ENCODE results near the gene CAMKV. TPM values are rescaled to one million over a fixed set of nuclear protein-coding genes. Genes with fewer than 3 reads are reported as not detected.

Gene CAMKV
- total RNA-seq, 1 experiment from 2014 or later = 3.2 TPM

DNA sequence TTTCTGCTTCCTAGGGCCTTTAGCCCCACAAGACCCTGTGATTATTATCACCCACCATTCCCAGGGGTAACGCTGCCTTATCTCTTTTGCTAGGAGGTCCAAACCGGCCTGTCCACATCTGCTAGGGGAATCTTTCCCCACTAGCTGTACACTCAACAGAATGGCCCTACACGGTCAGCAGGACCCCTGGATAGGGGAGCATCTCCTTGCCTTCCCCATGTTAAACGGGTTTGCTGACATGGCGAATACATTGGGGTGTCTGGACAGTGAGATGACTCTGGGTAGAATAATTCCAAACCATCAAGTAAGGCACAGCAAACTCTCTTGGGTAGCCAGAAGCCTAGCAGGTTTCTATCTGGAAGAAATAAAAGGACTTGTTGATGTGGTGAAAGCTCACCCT is 14.0 kb downstream of the CAMKV start:
- Histone ChIP-seq H3K4me3 (ENCODE audit: low read length) (peak overlapping the region; percentile 85), H3K9me2 (replicated peaks; ENCODE audit: insufficient read depth, low read length) (no peaks in the 10 kb centered on the region), H3K36me3 (ENCODE audit: insufficient read depth, low read length) (no peaks in the 10 kb centered on the region), H3K79me2 (ENCODE audit: low read length) (peaks cover 39% of the 10 kb centered on the region), H3K27me3 (ENCODE audit: low read length) (no peaks in the 10 kb centered on the region), H3K9ac (ENCODE audit: low read length) (peak overlapping the region; percentile 83), H3K4me2 (ENCODE audit: low read depth, low read length, poor library complexity, severe bottlenecking) (peak overlapping the region; percentile 99), H4K20me1 (ENCODE audit: insufficient read depth, low read depth, low read length) (no peaks in the 10 kb centered on the region), H2AFZ (ENCODE audit: low read length) (no peak overlapping the region), H3K4me1 (ENCODE audit: low read length) (peaks cover 29% of the 10 kb centered on the region), H3K27ac (ENCODE audit: low read length) (no peak overlapping the region; the same call in 1 of the 2 replicates), H3K9me3 (ENCODE audit: low read length) (no peaks in the 10 kb centered on the region)
- DNase-seq = no peak

DNA sequence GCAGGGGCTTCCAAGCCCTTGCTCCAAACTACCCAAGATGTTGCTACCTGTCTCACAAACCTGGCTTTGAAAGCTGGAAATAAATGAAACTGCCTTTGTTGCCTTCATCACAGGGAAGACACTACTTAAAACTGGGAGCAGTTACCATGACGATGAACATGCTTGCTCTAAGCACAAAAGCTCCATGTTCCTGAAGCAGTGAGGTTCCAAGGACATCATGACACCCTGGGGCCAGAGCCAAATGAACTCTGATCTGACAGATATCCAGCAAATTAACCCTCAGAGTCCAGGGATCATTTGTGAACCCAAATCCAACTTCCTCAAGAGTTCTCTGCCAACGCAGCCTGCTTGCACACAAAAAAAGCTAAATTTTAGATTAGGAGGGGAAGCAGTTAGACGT is 24.0 kb downstream of the CAMKV start:
- no peaks in the 10 kb centered on the region for H4K20me1 ChIP-seq (ENCODE audit: insufficient read depth, low read depth, low read length)
- no peak overlapping the region for H2AFZ ChIP-seq (ENCODE audit: low read length)
- H3K4me2 ChIP-seq (ENCODE audit: low read depth, low read length, poor library complexity, severe bottlenecking) = no peak overlapping the region
- peaks cover 4% of the 10 kb centered on the region for H3K4me1 ChIP-seq (ENCODE audit: low read length)
- no peak overlapping the region for H3K9ac ChIP-seq (ENCODE audit: low read length)
- peaks cover 3% of the 10 kb centered on the region; the same call in 1 of the 2 replicates for H3K79me2 ChIP-seq (ENCODE audit: low read length)
- no peak for DNase-seq
- H3K27ac ChIP-seq (ENCODE audit: low read length) = no peak overlapping the region
- no peak overlapping the region for H3K4me3 ChIP-seq (ENCODE audit: low read length)
- H3K27me3 ChIP-seq (ENCODE audit: low read length) = no peaks in the 10 kb centered on the region
- H3K9me2 ChIP-seq (replicated peaks; ENCODE audit: insufficient read depth, low read length) = no peaks in the 10 kb centered on the region
- H3K36me3 ChIP-seq (ENCODE audit: insufficient read depth, low read length) = peaks cover 4% of the 10 kb centered on the region; the same call in 1 of the 2 replicates
- no peaks in the 10 kb centered on the region for H3K9me3 ChIP-seq (ENCODE audit: low read length)

DNA sequence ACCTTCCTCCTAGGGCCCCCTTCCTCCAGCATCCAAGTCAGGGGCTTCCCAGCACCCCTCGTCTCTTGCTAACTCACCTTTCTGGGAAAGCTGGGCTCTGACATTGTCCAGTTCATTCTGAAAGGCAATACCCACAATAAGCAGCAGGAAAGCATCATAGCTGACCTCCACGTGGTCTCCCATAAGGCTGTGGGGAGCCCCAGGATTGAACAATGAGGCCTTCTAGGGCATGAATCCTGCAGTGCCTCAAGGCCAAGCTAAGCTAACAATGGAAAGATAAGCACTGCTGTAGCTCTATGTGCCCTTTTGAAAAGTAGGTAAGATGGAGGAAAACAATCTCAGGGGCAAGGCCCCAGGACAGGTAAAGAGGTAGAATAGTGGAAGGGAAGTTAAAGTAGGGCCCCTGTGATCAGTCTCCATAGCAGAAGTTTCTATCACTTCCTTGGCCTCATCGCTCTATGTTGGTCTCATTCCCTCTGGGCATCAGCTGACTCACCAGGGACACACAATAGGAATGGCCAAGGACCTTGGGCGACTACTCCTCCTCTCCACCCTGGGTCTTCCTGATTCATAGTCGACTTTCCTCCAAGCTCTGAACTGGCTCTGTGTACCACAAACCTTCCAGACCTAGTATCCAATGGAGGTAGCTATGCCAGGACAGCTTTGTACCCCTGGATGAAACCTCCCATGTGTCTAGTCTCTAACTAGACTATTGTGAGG is 25.1 kb downstream of the CAMKV start:
- Histone ChIP-seq H3K9ac (ENCODE audit: low read length) (no peak overlapping the region), H3K9me3 (ENCODE audit: low read length) (no peaks in the 10 kb centered on the region), H4K20me1 (ENCODE audit: insufficient read depth, low read depth, low read length) (no peaks in the 10 kb centered on the region), H3K4me3 (ENCODE audit: low read length) (no peak overlapping the region), H3K4me1 (ENCODE audit: low read length) (peaks cover 8% of the 10 kb centered on the region), H3K4me2 (ENCODE audit: low read depth, low read length, poor library complexity, severe bottlenecking) (no peak overlapping the region), H3K27me3 (ENCODE audit: low read length) (no peaks in the 10 kb centered on the region), H2AFZ (ENCODE audit: low read length) (no peak overlapping the region), H3K36me3 (ENCODE audit: insufficient read depth, low read length) (peaks cover 4% of the 10 kb centered on the region; the same call in 1 of the 2 replicates), H3K27ac (ENCODE audit: low read length) (no peak overlapping the region), H3K79me2 (ENCODE audit: low read length) (no peaks in the 10 kb centered on the region), H3K9me2 (replicated peaks; ENCODE audit: insufficient read depth, low read length) (no peaks in the 10 kb centered on the region)
- DNase-seq = no peak

DNA sequence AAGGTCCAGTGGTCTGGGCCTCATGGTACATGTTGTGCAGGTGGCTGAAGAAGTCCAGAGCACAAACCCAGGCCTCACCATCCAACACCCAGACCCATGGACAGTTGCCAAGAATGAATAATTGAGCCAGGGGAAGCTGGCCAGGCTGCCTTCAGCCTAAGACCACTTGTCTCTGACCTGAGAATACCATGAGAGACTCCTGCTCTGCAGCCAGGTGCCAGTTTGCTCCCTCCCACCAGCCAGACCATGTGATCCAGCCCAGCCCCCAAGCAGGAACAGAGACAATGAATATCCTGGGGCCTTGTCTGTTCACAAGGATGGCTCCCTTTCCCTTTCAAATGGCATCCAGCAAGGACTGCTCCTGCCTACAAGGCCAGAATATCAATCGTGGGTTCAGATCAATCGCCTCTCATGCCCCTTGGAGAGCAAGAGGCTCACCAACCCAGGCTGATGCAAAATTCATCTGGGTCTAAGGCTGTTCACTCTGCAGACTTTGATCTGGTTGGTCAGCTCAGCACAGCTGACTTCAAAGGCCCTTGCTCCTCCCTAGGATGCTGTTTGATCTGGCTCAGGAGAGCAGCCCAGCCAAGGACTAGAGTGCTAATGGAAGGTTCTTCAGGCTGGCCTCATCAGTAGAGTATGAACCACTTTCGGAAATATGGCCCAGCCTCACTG is 26.7 kb downstream of the CAMKV start:
- no peaks in the 10 kb centered on the region for H3K79me2 ChIP-seq (ENCODE audit: low read length)
- no peaks in the 10 kb centered on the region for H3K27me3 ChIP-seq (ENCODE audit: low read length)
- no peak overlapping the region for H3K4me2 ChIP-seq (ENCODE audit: low read depth, low read length, poor library complexity, severe bottlenecking)
- H2AFZ ChIP-seq (ENCODE audit: low read length) = no peak overlapping the region
- no peak for DNase-seq
- H3K4me1 ChIP-seq (ENCODE audit: low read length) = peaks cover 8% of the 10 kb centered on the region
- H3K27ac ChIP-seq (ENCODE audit: low read length) = no peak overlapping the region
- no peaks in the 10 kb centered on the region for H3K9me3 ChIP-seq (ENCODE audit: low read length)
- H3K4me3 ChIP-seq (ENCODE audit: low read length) = no peak overlapping the region
- no peak overlapping the region for H3K9ac ChIP-seq (ENCODE audit: low read length)
- H4K20me1 ChIP-seq (ENCODE audit: insufficient read depth, low read depth, low read length) = no peaks in the 10 kb centered on the region
- H3K36me3 ChIP-seq (ENCODE audit: insufficient read depth, low read length) = peaks cover 8% of the 10 kb centered on the region; the same call in 1 of the 2 replicates
- H3K9me2 ChIP-seq (replicated peaks; ENCODE audit: insufficient read depth, low read length) = no peaks in the 10 kb centered on the region

DNA sequence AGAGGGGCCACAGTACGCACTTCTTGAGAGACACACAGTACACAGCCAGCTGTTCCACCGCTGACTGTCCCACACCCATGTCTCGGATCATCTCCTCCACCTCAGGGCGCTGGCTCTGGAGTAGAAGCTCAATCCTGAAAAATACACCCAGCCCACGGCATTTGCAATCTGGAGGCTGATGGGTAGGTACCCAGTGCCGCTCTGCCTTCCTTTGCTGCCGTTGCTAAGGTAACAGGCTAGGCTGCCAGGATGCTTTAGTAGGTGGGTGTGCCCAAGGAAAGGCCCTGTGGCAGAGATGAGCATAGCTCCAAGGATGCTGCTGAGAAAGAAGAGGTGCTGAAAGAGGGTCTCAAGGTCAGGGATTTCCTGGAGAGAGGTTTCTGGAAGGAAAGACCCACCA is 27.9 kb downstream of the CAMKV start:
- Histone ChIP-seq H4K20me1 (ENCODE audit: insufficient read depth, low read depth, low read length) (no peaks in the 10 kb centered on the region), H3K4me1 (ENCODE audit: low read length) (peaks cover 8% of the 10 kb centered on the region), H3K4me3 (ENCODE audit: low read length) (no peak overlapping the region), H3K9me2 (replicated peaks; ENCODE audit: insufficient read depth, low read length) (no peaks in the 10 kb centered on the region), H3K9me3 (ENCODE audit: low read length) (no peaks in the 10 kb centered on the region), H3K36me3 (ENCODE audit: insufficient read depth, low read length) (peaks cover 10% of the 10 kb centered on the region; the same call in 1 of the 2 replicates), H3K4me2 (ENCODE audit: low read depth, low read length, poor library complexity, severe bottlenecking) (no peak overlapping the region), H3K79me2 (ENCODE audit: low read length) (no peaks in the 10 kb centered on the region), H3K9ac (ENCODE audit: low read length) (no peak overlapping the region), H3K27me3 (ENCODE audit: low read length) (no peaks in the 10 kb centered on the region), H3K27ac (ENCODE audit: low read length) (no peak overlapping the region), H2AFZ (ENCODE audit: low read length) (no peak overlapping the region)
- no peak for DNase-seq

DNA sequence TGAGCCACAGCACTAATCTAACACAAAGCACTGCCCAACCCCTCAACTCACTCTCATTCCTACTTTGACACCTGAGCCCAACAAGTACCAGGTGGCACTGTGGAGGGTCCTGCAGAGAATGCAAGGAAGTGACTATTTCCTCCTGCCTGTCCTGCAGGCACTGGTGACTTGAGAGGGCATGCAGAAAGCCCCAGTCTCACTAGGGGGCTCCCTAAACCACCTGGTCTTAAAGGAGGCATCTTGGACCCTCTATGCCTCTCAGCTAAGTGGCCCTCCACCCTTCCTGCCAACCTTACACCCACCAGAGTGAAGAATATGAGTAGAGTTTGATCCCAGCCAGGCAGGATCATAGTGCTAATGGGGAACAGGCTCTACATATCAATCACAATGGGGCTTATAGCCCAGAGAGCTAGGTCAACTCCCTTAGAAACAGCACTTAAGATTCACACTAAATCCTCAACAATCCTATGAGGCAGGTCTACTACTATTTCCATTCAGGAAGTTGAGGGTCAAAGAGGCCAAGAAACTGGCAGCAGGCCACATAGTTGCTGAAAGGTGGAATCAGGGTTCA is 28.5 kb downstream of the CAMKV start:
- no peaks in the 10 kb centered on the region for H3K9me2 ChIP-seq (replicated peaks; ENCODE audit: insufficient read depth, low read length)
- H3K4me2 ChIP-seq (ENCODE audit: low read depth, low read length, poor library complexity, severe bottlenecking) = no peak overlapping the region
- peaks cover 10% of the 10 kb centered on the region; the same call in 1 of the 2 replicates for H3K36me3 ChIP-seq (ENCODE audit: insufficient read depth, low read length)
- DNase-seq = peak; percentile 82
- H2AFZ ChIP-seq (ENCODE audit: low read length) = no peak overlapping the region
- no peaks in the 10 kb centered on the region for H3K27me3 ChIP-seq (ENCODE audit: low read length)
- no peak overlapping the region for H3K9ac ChIP-seq (ENCODE audit: low read length)
- no peak overlapping the region for H3K4me3 ChIP-seq (ENCODE audit: low read length)
- H3K4me1 ChIP-seq (ENCODE audit: low read length) = peaks cover 8% of the 10 kb centered on the region
- no peaks in the 10 kb centered on the region for H3K9me3 ChIP-seq (ENCODE audit: low read length)
- no peaks in the 10 kb centered on the region for H4K20me1 ChIP-seq (ENCODE audit: insufficient read depth, low read depth, low read length)
- H3K27ac ChIP-seq (ENCODE audit: low read length) = no peak overlapping the region
- no peaks in the 10 kb centered on the region for H3K79me2 ChIP-seq (ENCODE audit: low read length)

DNA sequence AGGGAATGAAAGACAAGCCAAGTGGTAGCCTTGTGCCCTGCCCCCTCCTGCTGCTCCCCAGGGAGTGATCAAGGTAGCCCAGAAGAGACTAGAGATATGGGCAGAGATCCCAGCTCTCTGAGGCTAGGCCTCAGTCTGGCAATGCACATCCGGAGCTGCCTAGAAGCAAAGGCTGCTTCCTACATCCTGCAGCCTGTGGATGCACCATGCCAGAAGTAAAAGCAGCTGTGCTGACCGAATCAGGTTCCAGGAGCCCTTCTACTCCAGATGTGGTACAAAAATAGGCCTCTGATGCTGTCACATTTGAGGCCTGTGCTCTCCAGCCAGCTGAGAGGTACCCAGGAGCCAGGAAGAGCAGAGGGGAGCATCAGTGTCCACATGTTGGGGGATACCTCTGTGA is 29.3 kb downstream of the CAMKV start:
- H3K9me2 ChIP-seq (replicated peaks; ENCODE audit: insufficient read depth, low read length) = no peaks in the 10 kb centered on the region
- H3K4me3 ChIP-seq (ENCODE audit: low read length) = no peak overlapping the region
- peaks cover 5% of the 10 kb centered on the region; the same call in 1 of the 2 replicates for H3K36me3 ChIP-seq (ENCODE audit: insufficient read depth, low read length)
- no peak overlapping the region for H3K9ac ChIP-seq (ENCODE audit: low read length)
- no peak overlapping the region for H3K27ac ChIP-seq (ENCODE audit: low read length)
- no peak overlapping the region for H2AFZ ChIP-seq (ENCODE audit: low read length)
- no peaks in the 10 kb centered on the region for H3K27me3 ChIP-seq (ENCODE audit: low read length)
- H3K4me1 ChIP-seq (ENCODE audit: low read length) = peaks cover 8% of the 10 kb centered on the region
- no peaks in the 10 kb centered on the region for H3K79me2 ChIP-seq (ENCODE audit: low read length)
- no peak for DNase-seq
- H3K9me3 ChIP-seq (ENCODE audit: low read length) = no peaks in the 10 kb centered on the region
- no peaks in the 10 kb centered on the region for H4K20me1 ChIP-seq (ENCODE audit: insufficient read depth, low read depth, low read length)
- no peak overlapping the region for H3K4me2 ChIP-seq (ENCODE audit: low read depth, low read length, poor library complexity, severe bottlenecking)

DNA sequence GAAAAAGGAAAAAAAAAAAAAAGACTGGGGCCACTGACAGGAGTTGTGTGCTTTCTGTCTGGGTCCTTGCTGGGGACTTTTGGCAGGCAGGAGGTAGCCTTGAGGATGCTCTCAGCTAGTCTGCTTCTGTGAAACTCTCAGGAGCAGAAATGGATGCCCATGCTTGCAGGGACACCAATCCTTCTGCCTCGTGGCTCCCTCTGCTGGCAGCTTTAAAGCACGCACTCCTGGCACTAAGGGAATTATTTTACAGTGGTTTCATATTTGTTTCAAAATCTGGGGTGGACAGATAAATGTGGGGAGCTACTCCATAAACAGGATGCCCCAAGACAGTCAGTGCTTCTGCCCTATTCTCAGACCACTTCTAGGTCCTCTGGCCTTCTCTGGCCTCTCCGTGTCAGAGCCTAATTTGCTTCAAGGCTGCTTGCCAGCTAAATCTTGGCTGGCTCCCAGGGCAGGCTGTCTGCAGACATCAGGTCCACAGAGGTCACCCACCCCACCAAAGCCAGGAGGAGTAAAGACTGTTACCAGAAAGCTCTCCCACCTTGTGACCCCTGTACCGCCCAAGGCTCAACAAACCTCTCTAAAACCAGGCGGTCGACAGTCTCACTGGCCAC is 30.4 kb downstream of the CAMKV start:
- peak; percentile 92 for DNase-seq
- no peak overlapping the region for H3K4me3 ChIP-seq (ENCODE audit: low read length)
- no peaks in the 10 kb centered on the region for H3K27me3 ChIP-seq (ENCODE audit: low read length)
- H3K36me3 ChIP-seq (ENCODE audit: insufficient read depth, low read length) = peaks cover 5% of the 10 kb centered on the region; the same call in 1 of the 2 replicates
- H3K9ac ChIP-seq (ENCODE audit: low read length) = no peak overlapping the region
- H3K9me3 ChIP-seq (ENCODE audit: low read length) = no peaks in the 10 kb centered on the region
- H4K20me1 ChIP-seq (ENCODE audit: insufficient read depth, low read depth, low read length) = no peaks in the 10 kb centered on the region
- H3K27ac ChIP-seq (ENCODE audit: low read length) = no peak overlapping the region
- no peak overlapping the region for H3K4me2 ChIP-seq (ENCODE audit: low read depth, low read length, poor library complexity, severe bottlenecking)
- H3K9me2 ChIP-seq (replicated peaks; ENCODE audit: insufficient read depth, low read length) = no peaks in the 10 kb centered on the region
- H3K79me2 ChIP-seq (ENCODE audit: low read length) = no peaks in the 10 kb centered on the region
- H2AFZ ChIP-seq (ENCODE audit: low read length) = no peak overlapping the region
- H3K4me1 ChIP-seq (ENCODE audit: low read length) = peaks cover 8% of the 10 kb centered on the region

Measured in Karpas-422 (cell line).